ENCODE data around the gene FOXO6.

FOXO6 gene

DNA sequence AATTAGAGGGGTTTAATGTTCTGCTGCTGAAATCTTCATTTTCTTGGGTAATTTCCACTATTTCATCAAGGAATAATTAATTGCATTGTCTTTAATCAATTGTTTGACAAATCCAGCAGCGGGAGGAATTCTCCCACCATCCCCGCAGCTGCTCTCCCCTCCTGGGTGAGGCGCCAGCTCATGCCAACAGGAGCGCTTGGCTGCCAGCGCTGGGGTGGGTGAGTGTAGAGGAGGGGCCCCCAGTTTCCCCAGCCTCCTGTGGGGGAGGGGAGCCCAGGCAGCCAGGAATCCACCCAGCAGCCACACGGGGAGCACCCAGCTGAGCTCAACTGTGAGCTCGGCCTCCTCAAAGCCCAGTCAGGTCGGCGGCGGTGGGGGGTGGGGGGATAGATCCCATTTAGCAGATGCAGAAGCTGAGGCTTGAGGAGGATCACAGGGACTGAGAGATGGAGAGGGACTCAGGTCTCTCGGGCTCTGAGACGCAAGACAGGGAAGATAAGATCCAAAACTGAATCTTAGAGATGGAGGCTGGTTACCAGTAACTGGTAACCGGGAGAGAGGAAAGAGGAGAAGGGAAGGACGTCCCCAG lies 46.5 kb downstream of the FOXO6 start:
- FAIRE-seq (no peak), DNase-seq (ENCODE audit: insufficient read length, low spot score) (no peak)
- TF ChIP-seq POLR2AphosphoS5 (IDR thresholded peaks at IDR 0.05; ENCODE audit: low read depth, low read length) (no peak), TAF1 (IDR thresholded peaks at IDR 0.05; ENCODE audit: low read depth, low read length) (no peak), SPI1 (IDR thresholded peaks at IDR 0.05; ENCODE audit: low read depth, low read length) (no peak), POLR2A (IDR thresholded peaks at IDR 0.05; ENCODE audit: low read depth, low read length) (no peak), PAX5 (IDR thresholded peaks at IDR 0.05; ENCODE audit: insufficient read depth, low read length, severe bottlenecking) (no peak), POU2F2 (IDR thresholded peaks at IDR 0.05; ENCODE audit: low read depth, low read length) (no peak)

GRCh38 chr1:41408691-41409090 lies 47.5 kb downstream of the FOXO6 start:
- no peak for TF ChIP-seq PAX5 (IDR thresholded peaks at IDR 0.05; ENCODE audit: insufficient read depth, low read length, severe bottlenecking)
- TF ChIP-seq SPI1 (IDR thresholded peaks at IDR 0.05; ENCODE audit: low read depth, low read length), result no peak
- TF ChIP-seq TAF1 (IDR thresholded peaks at IDR 0.05; ENCODE audit: low read depth, low read length), result no peak
- no peak for TF ChIP-seq POLR2AphosphoS5 (IDR thresholded peaks at IDR 0.05; ENCODE audit: low read depth, low read length)
- no peak for TF ChIP-seq POU2F2 (IDR thresholded peaks at IDR 0.05; ENCODE audit: low read depth, low read length)
- TF ChIP-seq POLR2A (IDR thresholded peaks at IDR 0.05; ENCODE audit: low read depth, low read length), result no peak
- FAIRE-seq, result no peak
- DNase-seq (ENCODE audit: insufficient read length, low spot score), result no peak

DNA sequence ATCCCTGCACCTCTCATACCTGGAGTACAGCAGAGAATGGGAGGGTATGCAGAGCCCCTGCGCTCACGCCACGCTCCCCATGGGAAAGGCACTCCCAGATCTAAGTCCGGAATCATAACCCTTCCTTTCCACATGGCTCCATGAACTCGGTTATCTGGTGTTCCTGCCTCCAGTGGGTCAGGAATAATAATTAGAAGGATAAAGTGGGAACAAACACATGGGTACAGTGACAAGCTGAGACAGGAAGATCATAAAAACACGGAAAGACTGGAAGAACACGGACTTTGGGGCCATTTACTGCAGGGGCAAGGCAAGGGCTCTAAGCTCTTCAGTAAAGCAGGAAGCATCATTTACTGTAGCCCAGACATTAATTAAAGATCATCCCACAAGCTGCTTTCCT lies 48.6 kb downstream of the FOXO6 start:
- DNase-seq (ENCODE audit: insufficient read length, low spot score), result no peak
- no peak for TF ChIP-seq SPI1 (IDR thresholded peaks at IDR 0.05; ENCODE audit: low read depth, low read length)
- no peak for TF ChIP-seq PAX5 (IDR thresholded peaks at IDR 0.05; ENCODE audit: insufficient read depth, low read length, severe bottlenecking)
- TF ChIP-seq TAF1 (IDR thresholded peaks at IDR 0.05; ENCODE audit: low read depth, low read length), result no peak
- TF ChIP-seq POU2F2 (IDR thresholded peaks at IDR 0.05; ENCODE audit: low read depth, low read length), result no peak
- TF ChIP-seq POLR2A (IDR thresholded peaks at IDR 0.05; ENCODE audit: low read depth, low read length), result no peak
- no peak for TF ChIP-seq POLR2AphosphoS5 (IDR thresholded peaks at IDR 0.05; ENCODE audit: low read depth, low read length)
- FAIRE-seq, result no peak

DNA sequence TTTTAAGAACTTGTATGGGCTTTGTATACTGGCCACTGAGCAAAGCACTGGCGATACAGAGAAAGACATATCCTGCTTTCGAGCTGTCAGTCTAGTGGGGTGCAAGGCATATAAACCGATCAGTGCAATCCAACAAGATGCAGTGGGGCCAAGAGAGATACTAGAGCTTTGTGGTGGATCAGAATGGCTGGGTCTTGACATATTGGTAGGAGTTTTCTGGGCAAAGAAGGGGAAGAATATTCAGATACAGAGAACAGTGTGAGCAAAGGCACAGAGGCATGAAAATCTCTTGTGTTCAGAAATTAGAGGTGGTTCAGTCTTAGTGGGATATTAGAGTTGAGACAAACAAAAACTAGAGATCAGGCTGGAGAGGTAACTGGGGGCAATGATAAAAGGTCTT lies 49.2 kb downstream of the FOXO6 start:
- DNase-seq (ENCODE audit: insufficient read length, low spot score), result no peak
- TF ChIP-seq TAF1 (IDR thresholded peaks at IDR 0.05; ENCODE audit: low read depth, low read length) (no peak), PAX5 (IDR thresholded peaks at IDR 0.05; ENCODE audit: insufficient read depth, low read length, severe bottlenecking) (no peak), SPI1 (IDR thresholded peaks at IDR 0.05; ENCODE audit: low read depth, low read length) (no peak), POLR2AphosphoS5 (IDR thresholded peaks at IDR 0.05; ENCODE audit: low read depth, low read length) (no peak), POU2F2 (IDR thresholded peaks at IDR 0.05; ENCODE audit: low read depth, low read length) (no peak), POLR2A (IDR thresholded peaks at IDR 0.05; ENCODE audit: low read depth, low read length) (no peak)
- FAIRE-seq, result no peak

GRCh38 chr1:41411229-41411628 lies 50.0 kb downstream of the FOXO6 start:
- FAIRE-seq (no peak), DNase-seq (ENCODE audit: insufficient read length, low spot score) (no peak)
- TF ChIP-seq POU2F2 (IDR thresholded peaks at IDR 0.05; ENCODE audit: low read depth, low read length), result no peak
- TF ChIP-seq POLR2AphosphoS5 (IDR thresholded peaks at IDR 0.05; ENCODE audit: low read depth, low read length), result no peak
- TF ChIP-seq SPI1 (IDR thresholded peaks at IDR 0.05; ENCODE audit: low read depth, low read length), result no peak

- no peak for FAIRE-seq
Measured at GRCh38 chr1:41412748-41413147, 51.5 kb downstream of the FOXO6 start.

DNA sequence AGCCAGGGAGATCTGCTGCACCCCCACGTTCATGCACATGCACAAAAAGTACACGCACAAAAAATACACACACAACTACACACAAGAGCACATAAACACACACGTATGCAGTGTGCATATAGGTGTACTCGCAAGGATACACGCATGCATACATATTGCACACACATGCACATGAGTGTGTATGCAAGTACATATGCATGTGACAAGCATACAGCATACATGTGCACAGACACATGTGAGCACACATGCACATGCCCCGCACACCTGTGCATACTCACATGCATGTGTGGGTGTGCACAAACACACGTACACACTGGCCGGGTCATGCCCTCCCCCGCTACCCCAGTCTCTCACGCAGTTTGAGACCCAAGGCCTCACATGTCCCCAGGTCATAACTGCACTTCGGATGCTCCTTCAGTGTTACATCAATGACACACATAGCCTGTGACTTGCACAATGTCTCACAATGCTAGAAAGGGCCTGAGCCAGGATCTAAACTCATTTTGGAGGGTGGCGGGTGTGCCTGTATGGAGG lies 52.6 kb downstream of the FOXO6 start:
- TF ChIP-seq POLR2A (IDR thresholded peaks at IDR 0.05; ENCODE audit: low read depth, low read length) (no peak), POU2F2 (IDR thresholded peaks at IDR 0.05; ENCODE audit: low read depth, low read length) (no peak), POLR2AphosphoS5 (IDR thresholded peaks at IDR 0.05; ENCODE audit: low read depth, low read length) (no peak), SPI1 (IDR thresholded peaks at IDR 0.05; ENCODE audit: low read depth, low read length) (no peak), PAX5 (IDR thresholded peaks at IDR 0.05; ENCODE audit: insufficient read depth, low read length, severe bottlenecking) (no peak), TAF1 (IDR thresholded peaks at IDR 0.05; ENCODE audit: low read depth, low read length) (no peak)
- no peak for FAIRE-seq
- DNase-seq (ENCODE audit: insufficient read length, low spot score), result no peak

More at GRCh38 chr1:41412748-41413147, 51.5 kb downstream of the FOXO6 start:
- TF ChIP-seq SPI1 (IDR thresholded peaks at IDR 0.05; ENCODE audit: low read depth, low read length) (no peak), TAF1 (IDR thresholded peaks at IDR 0.05; ENCODE audit: low read depth, low read length) (no peak), PAX5 (IDR thresholded peaks at IDR 0.05; ENCODE audit: insufficient read depth, low read length, severe bottlenecking) (no peak), POLR2A (IDR thresholded peaks at IDR 0.05; ENCODE audit: low read depth, low read length) (no peak), POLR2AphosphoS5 (IDR thresholded peaks at IDR 0.05; ENCODE audit: low read depth, low read length) (no peak), POU2F2 (IDR thresholded peaks at IDR 0.05; ENCODE audit: low read depth, low read length) (no peak)
- DNase-seq (ENCODE audit: insufficient read length, low spot score), result no peak

DNA sequence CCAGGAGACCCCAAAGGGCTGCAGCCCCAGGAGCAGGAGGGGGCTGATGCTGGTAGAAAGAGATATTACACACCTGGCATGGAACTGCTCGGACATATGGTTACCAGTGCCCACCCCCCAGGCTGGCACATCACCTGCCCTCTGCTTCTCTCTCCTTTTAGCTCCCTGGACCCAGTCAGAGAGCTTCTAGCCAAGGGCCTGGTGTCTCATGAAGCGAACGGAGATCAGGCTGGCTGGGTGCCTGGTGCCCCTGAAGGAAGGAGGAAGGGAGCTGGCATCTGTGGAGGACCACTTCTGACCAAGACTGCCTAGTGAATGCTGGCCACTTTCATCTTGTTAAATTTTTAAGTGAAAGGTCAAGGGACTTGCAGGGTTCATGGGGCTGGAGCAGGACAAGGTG lies 53.1 kb downstream of the FOXO6 start:
- FAIRE-seq (no peak), DNase-seq (ENCODE audit: insufficient read length, low spot score) (no peak)
- TF ChIP-seq TAF1 (IDR thresholded peaks at IDR 0.05; ENCODE audit: low read depth, low read length) (no peak), POLR2AphosphoS5 (IDR thresholded peaks at IDR 0.05; ENCODE audit: low read depth, low read length) (no peak), POU2F2 (IDR thresholded peaks at IDR 0.05; ENCODE audit: low read depth, low read length) (no peak), PAX5 (IDR thresholded peaks at IDR 0.05; ENCODE audit: insufficient read depth, low read length, severe bottlenecking) (no peak), POLR2A (IDR thresholded peaks at IDR 0.05; ENCODE audit: low read depth, low read length) (no peak), SPI1 (IDR thresholded peaks at IDR 0.05; ENCODE audit: low read depth, low read length) (no peak)

GRCh38 chr1:41414716-41415306 lies 53.6 kb downstream of the FOXO6 start:
- FAIRE-seq, result no peak
- TF ChIP-seq TAF1 (IDR thresholded peaks at IDR 0.05; ENCODE audit: low read depth, low read length), result no peak
- TF ChIP-seq POLR2A (IDR thresholded peaks at IDR 0.05; ENCODE audit: low read depth, low read length), result no peak
- TF ChIP-seq SPI1 (IDR thresholded peaks at IDR 0.05; ENCODE audit: low read depth, low read length), result no peak
- TF ChIP-seq POLR2AphosphoS5 (IDR thresholded peaks at IDR 0.05; ENCODE audit: low read depth, low read length), result no peak
- no peak for TF ChIP-seq POU2F2 (IDR thresholded peaks at IDR 0.05; ENCODE audit: low read depth, low read length)
- TF ChIP-seq PAX5 (IDR thresholded peaks at IDR 0.05; ENCODE audit: insufficient read depth, low read length, severe bottlenecking), result no peak
- no peak for DNase-seq (ENCODE audit: insufficient read length, low spot score)

Data from GM12891 (cell line).